K562 (cell line): Measurements from ENCODE around the gene NUP153. TPM values are rescaled to one million over a fixed set of nuclear protein-coding genes. Genes with fewer than 3 reads are reported as not detected.

Experiments used
- CBFB ChIP-seq: sonication (generic); formaldehyde crosslinking; IDR thresholded peaks from 2 replicates; pipeline ENCODE4 v1.4.0; 2020; ENCODE audit warnings: mild to moderate bottlenecking, missing genetic modification reagents
- CXXC5 ChIP-seq: fragments of 250-450 bp; sonication (Bioruptor Pico); IDR thresholded peaks from 2 replicates; pipeline ENCODE4 v1.8.0; 2022; ENCODE audit warnings: inconsistent platforms, mild to moderate bottlenecking, moderate library complexity
- ETV1 ChIP-seq: fragments of 450-650 bp; conservative IDR thresholded peaks from 2 replicates; pipeline ENCODE4 v1.6.1; 2016; ENCODE audit warnings: missing genetic modification characterization, control low read depth, low read depth, missing compliant biosample characterization
- HINFP ChIP-seq: fragments of 450-650 bp; conservative IDR thresholded peaks from 2 replicates; pipeline ENCODE4 v1.6.1; 2016; ENCODE audit warnings: missing genetic modification characterization, low read depth, mild to moderate bottlenecking, control low read depth, missing compliant biosample characterization
- NFE2 ChIP-seq: IDR thresholded peaks from 2 replicates; pipeline ENCODE4 v1.6.1; 2014; ENCODE audit warnings: antibody characterized with exemption, low read depth
- TSC22D4 ChIP-seq: fragments of 450-650 bp; IDR thresholded peaks from 2 replicates; pipeline ENCODE4 v1.6.1; 2016; ENCODE audit warnings: missing genetic modification characterization, missing biosample characterization, control low read depth
- ZMIZ1 ChIP-seq, 2 experiments: fragments of 150-350 bp in 1 of 2; IDR thresholded peaks; 2 replicates each; pipeline ENCODE4 v1.6.1; 2012 to 2016; ENCODE audit warnings: low read depth in 2 of 2, low read length in 2 of 2, mild to moderate bottlenecking in 1 of 2, moderate library complexity in 1 of 2
- ZNF511 ChIP-seq: sonication (generic); formaldehyde crosslinking; IDR thresholded peaks from 2 replicates; pipeline ENCODE4 v1.8.0; 2022; ENCODE audit warnings: mild to moderate bottlenecking, missing genetic modification reagents
- ZNF592 ChIP-seq: fragments of 450-650 bp; IDR thresholded peaks from 2 replicates; pipeline ENCODE4 v1.6.1; 2017; ENCODE audit warnings: antibody characterized with exemption, mild to moderate bottlenecking
- ZNF668 ChIP-seq: fragments of 250-450 bp; sonication (Bioruptor Pico); IDR thresholded peaks from 2 replicates; pipeline ENCODE4 v1.8.0; 2022; ENCODE audit warnings: mild to moderate bottlenecking, inconsistent platforms
- polyA plus RNA-seq, 8 experiments: library from polyadenylated mRNA; depleted of rRNA in 4 of 8; stranded (reverse) in 5 of 8; unstranded in 3 of 8; fragments of >200 nt; fragmentation: Nextera tagmentation in 2 of 8; fragmentation: Illumina TruSeq in 1 of 8; extraction: Ambion mirVana in 2 of 8; extraction: Trizol in 1 of 8; gene quantifications; 2 replicates each; pipeline versions ENCODE4 v1.2.1 to v1.2.3, GENCODE V29; 2011 to 2014; ENCODE audit warnings: inconsistent platforms in 1 of 8, missing spikeins in 1 of 8
- total RNA-seq, 7 experiments: library from RNA; depleted of rRNA in 6 of 7; stranded (reverse); fragments of >200 nt in 6 of 7; fragmentation: Illumina TruSeq in 2 of 7; extraction: Trizol in 2 of 7; gene quantifications; 2 replicates each; pipeline versions ENCODE4 v1.2.1 to v1.2.3, GENCODE V29; 2011 to 2021; ENCODE audit warnings: low replicate concordance in 1 of 7
- TF ChIP-seq, protein P1 (sequence below): IDR thresholded peaks from 3 replicates; pipeline ENCODE4 v1.6.1; 2011; ENCODE audit warnings: borderline replicate concordance, mild to moderate bottlenecking, moderate library complexity; ENCODE audit not compliant: insufficient read length; ENCODE audit errors: extremely low read depth

Gene NUP153
- total and polyA plus RNA-seq, 9 of the 15 experiments (the other 6 are each of a cell fraction or from before 2014, with no cell fraction given): 21.9 to 110 (median 84.8) TPM

GRCh38 chr6:17700421-17701416, 6.0 kb downstream of the NUP153 start (continued):
- TF ChIP-seq ZMIZ1 (IDR thresholded peaks at IDR 0.05; ENCODE audit: low read depth in 2 of 2, low read length in 2 of 2) (no peak), CXXC5 (CRISPR knock-in tag) (no peak; the same call in 1 of the 2 replicates), ZNF511 (CRISPR knock-in tag) (no peak), HINFP (tag) (no peak), ZNF592 (no peak), CBFB (CRISPR knock-in tag) (no peak), ETV1 (tag) (no peak; the same call in 1 of the 2 replicates), NFE2 (no peak), TSC22D4 (tag) (no peak), ZNF668 (CRISPR knock-in tag) (no peak)
- TF ChIP-seq, protein P1, sequence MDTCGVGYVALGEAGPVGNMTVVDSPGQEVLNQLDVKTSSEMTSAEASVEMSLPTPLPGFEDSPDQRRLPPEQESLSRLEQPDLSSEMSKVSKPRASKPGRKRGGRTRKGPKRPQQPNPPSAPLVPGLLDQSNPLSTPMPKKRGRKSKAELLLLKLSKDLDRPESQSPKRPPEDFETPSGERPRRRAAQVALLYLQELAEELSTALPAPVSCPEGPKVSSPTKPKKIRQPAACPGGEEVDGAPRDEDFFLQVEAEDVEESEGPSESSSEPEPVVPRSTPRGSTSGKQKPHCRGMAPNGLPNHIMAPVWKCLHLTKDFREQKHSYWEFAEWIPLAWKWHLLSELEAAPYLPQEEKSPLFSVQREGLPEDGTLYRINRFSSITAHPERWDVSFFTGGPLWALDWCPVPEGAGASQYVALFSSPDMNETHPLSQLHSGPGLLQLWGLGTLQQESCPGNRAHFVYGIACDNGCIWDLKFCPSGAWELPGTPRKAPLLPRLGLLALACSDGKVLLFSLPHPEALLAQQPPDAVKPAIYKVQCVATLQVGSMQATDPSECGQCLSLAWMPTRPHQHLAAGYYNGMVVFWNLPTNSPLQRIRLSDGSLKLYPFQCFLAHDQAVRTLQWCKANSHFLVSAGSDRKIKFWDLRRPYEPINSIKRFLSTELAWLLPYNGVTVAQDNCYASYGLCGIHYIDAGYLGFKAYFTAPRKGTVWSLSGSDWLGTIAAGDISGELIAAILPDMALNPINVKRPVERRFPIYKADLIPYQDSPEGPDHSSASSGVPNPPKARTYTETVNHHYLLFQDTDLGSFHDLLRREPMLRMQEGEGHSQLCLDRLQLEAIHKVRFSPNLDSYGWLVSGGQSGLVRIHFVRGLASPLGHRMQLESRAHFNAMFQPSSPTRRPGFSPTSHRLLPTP: no peak
